IgD-negative memory B cell (primary cell): ENCODE measurements around the gene KCNMA1. TPM values are rescaled to one million over a fixed set of nuclear protein-coding genes. Genes with fewer than 3 reads are reported as not detected.

ENCODE experiments used
- H3K27ac Mint-ChIP-seq, 3 donors: one replicate each; pipeline ENCODE4 v1.8.0; 2020 to 2022; ENCODE audit warnings: mild to moderate bottlenecking in 3 of 3, mixed read lengths in 3 of 3, moderate library complexity in 1 of 3
- H3K27me3 Mint-ChIP-seq: one replicate; pipeline ENCODE4 v1.8.0; 2021; ENCODE audit warnings: mixed read lengths
- H3K36me3 Mint-ChIP-seq: one replicate; pipeline ENCODE4 v1.8.0; 2020; ENCODE audit warnings: mild to moderate bottlenecking, mixed read lengths
- H3K4me1 Mint-ChIP-seq, 3 donors: one replicate each; pipeline ENCODE4 v1.8.0; 2020 to 2022; ENCODE audit warnings: mixed read lengths in 3 of 3, mild to moderate bottlenecking in 1 of 3
- H3K4me3 Mint-ChIP-seq, 4 donors: one replicate each; pipeline ENCODE4 v1.8.0; 2020 to 2022; ENCODE audit warnings: mild to moderate bottlenecking in 4 of 4, mixed read lengths in 4 of 4, moderate library complexity in 3 of 4
- H3K9me3 Mint-ChIP-seq, 3 donors: one replicate each; pipeline ENCODE4 v1.8.0; 2020 to 2021; ENCODE audit warnings: mixed read lengths in 3 of 3, mild to moderate bottlenecking in 1 of 3
- polyA plus RNA-seq: library from polyadenylated mRNA; unstranded; fragments of 300-500 nt; fragmentation: Illumina TruSeq; gene quantifications from one replicate; pipeline ENCODE4 v1.2.3, GENCODE V29; 2021

The KCNMA1 gene
- polyA plus RNA-seq, 1 donor from 2014 or later: 5.5 TPM

- H3K27ac Mint-ChIP-seq: no peak overlapping the region
- H3K9me3 Mint-ChIP-seq: peaks cover 0 to 4% (median 0%) of the 10 kb centered on the region in 3 donors
These were observed 678.5 kb downstream of the KCNMA1 start for GRCh38 chr10:76959111-76959510.

GRCh38 chr10:76954838-76955237, 682.8 kb downstream of the KCNMA1 start:
- peaks cover 1% of the 10 kb centered on the region for H3K27me3 Mint-ChIP-seq
- H3K9me3 Mint-ChIP-seq: peaks cover 0 to 2% (median 0%) of the 10 kb centered on the region in 3 donors
- no peaks in the 10 kb centered on the region for H3K4me1 Mint-ChIP-seq
- H3K4me3 Mint-ChIP-seq: no peak overlapping the region
- peaks cover 2% of the 10 kb centered on the region for H3K36me3 Mint-ChIP-seq
- H3K27ac Mint-ChIP-seq: peak overlapping the region in 1 of 3 donors; percentile 1

More at GRCh38 chr10:76959111-76959510, 678.5 kb downstream of the KCNMA1 start:
- Mint-ChIP-seq H3K27me3 (peaks cover 1% of the 10 kb centered on the region), H3K4me3 (no peak overlapping the region), H3K4me1 (no peaks in the 10 kb centered on the region), H3K36me3 (peaks cover 4% of the 10 kb centered on the region)

DNA sequence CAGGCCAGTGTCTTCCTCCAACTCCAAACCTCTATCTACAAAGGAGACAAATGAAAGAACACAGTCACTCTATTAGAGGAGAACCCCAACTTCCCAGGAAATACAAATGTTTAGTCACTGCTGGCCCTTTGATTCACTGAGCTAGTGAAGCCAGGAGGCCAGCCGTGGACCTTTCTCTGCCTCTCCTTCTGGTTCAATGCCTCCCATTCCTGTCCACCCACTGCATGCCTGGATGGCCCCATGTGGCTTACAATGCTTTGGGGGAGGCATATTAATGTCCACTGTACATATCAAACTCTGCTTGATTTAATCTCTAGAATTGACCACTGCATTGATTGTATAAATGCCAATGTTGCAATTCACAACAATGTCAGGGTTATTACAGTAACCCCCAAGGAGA, 687.3 kb downstream of the KCNMA1 start:
- H3K4me1 Mint-ChIP-seq: no peaks in the 10 kb centered on the region

DNA sequence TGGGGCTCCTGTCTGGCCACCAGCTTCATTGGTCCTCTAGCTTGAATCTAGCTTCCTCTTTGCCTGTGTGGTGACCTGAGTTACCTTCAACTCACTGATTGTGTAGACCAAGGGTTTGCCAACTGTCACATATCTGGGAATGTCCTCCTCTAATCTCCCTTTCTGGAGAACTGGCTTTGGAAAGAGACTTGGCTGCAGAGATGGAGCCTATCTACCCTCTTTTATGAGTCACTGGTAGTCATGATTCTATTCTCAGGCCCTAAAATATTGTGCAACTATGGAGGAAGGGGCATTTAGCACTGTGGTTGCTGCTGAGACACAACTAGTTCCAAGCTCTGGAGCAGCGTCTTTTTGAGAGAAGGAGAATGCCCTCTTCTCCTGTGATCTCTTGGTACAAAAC, 691.3 kb downstream of the KCNMA1 start:
- H3K27me3 Mint-ChIP-seq: no peaks in the 10 kb centered on the region
- H3K27ac Mint-ChIP-seq: no peak overlapping the region
- H3K4me3 Mint-ChIP-seq: no peak overlapping the region
- H3K36me3 Mint-ChIP-seq: no peaks in the 10 kb centered on the region
- H3K4me1 Mint-ChIP-seq: no peaks in the 10 kb centered on the region
- H3K9me3 Mint-ChIP-seq: no peaks in the 10 kb centered on the region

More for the DNA sequence above, 687.3 kb downstream of the KCNMA1 start:
- no peaks in the 10 kb centered on the region for H3K9me3 Mint-ChIP-seq
- H3K36me3 Mint-ChIP-seq: no peaks in the 10 kb centered on the region
- no peak overlapping the region for H3K27ac Mint-ChIP-seq
- no peaks in the 10 kb centered on the region for H3K27me3 Mint-ChIP-seq
- no peak overlapping the region for H3K4me3 Mint-ChIP-seq

- Mint-ChIP-seq H3K9me3 (no peaks in the 10 kb centered on the region), H3K27me3 (no peaks in the 10 kb centered on the region), H3K4me3 (no peak overlapping the region), H3K4me1 (no peaks in the 10 kb centered on the region), H3K27ac (peak overlapping the region in 1 of 3 donors; percentile 32), H3K36me3 (no peaks in the 10 kb centered on the region)
These were observed 692.4 kb downstream of the KCNMA1 start for GRCh38 chr10:76945166-76945565.

DNA sequence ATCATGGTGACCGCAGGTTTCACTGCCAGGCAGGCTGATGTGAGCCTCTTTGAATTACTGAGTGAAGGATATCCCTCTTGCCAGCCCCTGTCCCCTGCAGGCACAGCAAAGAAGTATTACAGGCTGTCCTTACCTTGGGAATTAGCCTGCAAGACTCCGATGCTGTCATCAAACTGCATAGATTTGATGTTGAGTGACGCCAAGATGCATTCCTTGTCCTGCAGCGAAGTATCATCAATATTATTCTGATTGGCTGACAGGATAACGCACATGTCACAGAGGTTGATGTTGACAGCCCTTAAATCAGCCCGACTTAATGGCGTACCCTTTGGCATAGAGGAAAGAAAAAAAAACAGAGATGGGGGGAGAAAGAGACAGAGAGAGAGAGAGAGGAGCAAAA, 693.0 kb downstream of the KCNMA1 start:
- Mint-ChIP-seq H3K4me3 (no peak overlapping the region), H3K27me3 (no peaks in the 10 kb centered on the region), H3K4me1 (no peaks in the 10 kb centered on the region), H3K27ac (no peak overlapping the region), H3K36me3 (no peaks in the 10 kb centered on the region), H3K9me3 (no peaks in the 10 kb centered on the region)

DNA sequence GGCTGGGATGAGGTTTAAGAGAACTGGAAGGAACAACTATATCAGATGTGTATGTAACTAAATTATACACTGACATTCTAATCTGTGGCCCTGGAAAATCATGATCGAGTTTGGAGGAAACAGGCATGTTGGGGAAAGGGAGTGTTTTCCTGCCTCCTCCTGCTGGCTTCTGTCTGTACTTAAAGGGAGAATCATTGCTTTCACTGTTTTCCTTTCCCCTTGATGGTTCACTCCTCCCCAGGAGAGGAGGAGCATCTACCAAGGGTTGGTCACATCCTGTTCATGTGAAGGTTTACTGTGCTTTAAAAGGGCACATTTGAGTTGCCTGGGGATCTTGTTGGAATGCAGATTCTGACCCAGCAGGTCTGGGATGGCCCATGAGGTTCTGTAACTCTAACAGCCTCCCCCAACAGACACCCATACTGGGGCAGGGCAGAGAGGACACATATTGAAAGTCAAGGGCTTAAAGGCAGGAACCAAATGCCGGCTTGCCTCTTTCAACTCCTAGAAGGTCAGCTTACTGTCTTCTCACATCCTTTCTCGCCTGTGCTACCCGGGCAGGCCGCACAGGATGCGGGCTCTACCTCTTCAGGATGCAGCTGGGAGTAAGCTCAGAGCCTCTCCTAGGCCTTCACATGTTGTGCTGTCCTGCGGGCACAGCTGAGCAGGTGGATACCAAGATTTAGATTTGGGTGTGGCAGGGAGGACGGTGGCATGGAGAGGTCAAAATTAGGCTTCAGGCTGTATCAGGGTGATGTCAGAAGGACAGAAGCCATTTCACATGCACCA, 694.8 kb downstream of the KCNMA1 start:
- Mint-ChIP-seq H3K27ac (no peak overlapping the region), H3K27me3 (no peaks in the 10 kb centered on the region), H3K4me1 (no peaks in the 10 kb centered on the region), H3K4me3 (no peak overlapping the region), H3K9me3 (peaks cover 0 to 4% (median 0%) of the 10 kb centered on the region in 3 donors), H3K36me3 (no peaks in the 10 kb centered on the region)

GRCh38 chr10:76939933-76940468, 697.6 kb downstream of the KCNMA1 start:
- Mint-ChIP-seq H3K9me3 (peaks cover 0 to 4% (median 0%) of the 10 kb centered on the region in 3 donors), H3K36me3 (no peaks in the 10 kb centered on the region), H3K4me3 (no peak overlapping the region), H3K4me1 (no peaks in the 10 kb centered on the region), H3K27me3 (no peaks in the 10 kb centered on the region), H3K27ac (no peak overlapping the region)

GRCh38 chr10:76937181-76937600, 700.4 kb downstream of the KCNMA1 start:
- no peak overlapping the region for H3K4me3 Mint-ChIP-seq
- H3K9me3 Mint-ChIP-seq: peaks cover 0 to 4% (median 0%) of the 10 kb centered on the region in 3 donors
- H3K27ac Mint-ChIP-seq: no peak overlapping the region
- no peaks in the 10 kb centered on the region for H3K4me1 Mint-ChIP-seq
- H3K36me3 Mint-ChIP-seq: no peaks in the 10 kb centered on the region
- no peaks in the 10 kb centered on the region for H3K27me3 Mint-ChIP-seq

DNA sequence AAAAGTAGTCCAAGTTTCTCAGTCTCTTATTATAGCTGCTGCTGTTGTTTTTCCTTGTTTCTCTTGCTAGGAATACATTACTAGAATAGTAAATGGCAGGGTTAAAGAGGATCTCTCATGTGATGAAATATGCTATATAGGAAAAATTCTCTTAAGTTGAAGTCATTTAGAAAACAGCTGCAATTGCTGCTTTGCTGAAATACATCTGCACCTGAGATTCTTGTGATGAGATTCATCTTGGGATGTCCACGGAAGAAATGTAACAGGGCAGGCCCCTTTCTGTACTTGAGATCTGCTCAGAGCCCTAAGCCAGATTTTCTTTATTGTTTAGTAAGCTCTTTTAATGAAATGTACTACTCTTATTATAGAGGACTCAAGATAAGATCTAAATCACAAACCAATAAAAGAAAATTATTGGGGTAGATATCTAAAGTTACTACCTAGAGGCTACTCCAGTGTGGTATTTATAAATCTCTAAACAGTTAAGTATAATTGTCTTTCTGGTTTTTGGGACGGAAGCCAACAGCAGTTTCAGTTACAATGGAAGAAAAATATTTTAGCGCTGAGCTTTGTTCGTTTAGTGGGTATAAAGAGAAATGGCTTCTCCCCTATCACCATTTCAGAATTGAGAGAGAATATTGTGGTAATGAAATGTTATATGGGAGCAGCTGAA, 701.5 kb downstream of the KCNMA1 start:
- Mint-ChIP-seq H3K4me3 (no peak overlapping the region), H3K4me1 (no peaks in the 10 kb centered on the region), H3K27me3 (no peaks in the 10 kb centered on the region), H3K9me3 (peaks cover 0 to 4% (median 0%) of the 10 kb centered on the region in 3 donors), H3K36me3 (no peaks in the 10 kb centered on the region), H3K27ac (no peak overlapping the region)

DNA sequence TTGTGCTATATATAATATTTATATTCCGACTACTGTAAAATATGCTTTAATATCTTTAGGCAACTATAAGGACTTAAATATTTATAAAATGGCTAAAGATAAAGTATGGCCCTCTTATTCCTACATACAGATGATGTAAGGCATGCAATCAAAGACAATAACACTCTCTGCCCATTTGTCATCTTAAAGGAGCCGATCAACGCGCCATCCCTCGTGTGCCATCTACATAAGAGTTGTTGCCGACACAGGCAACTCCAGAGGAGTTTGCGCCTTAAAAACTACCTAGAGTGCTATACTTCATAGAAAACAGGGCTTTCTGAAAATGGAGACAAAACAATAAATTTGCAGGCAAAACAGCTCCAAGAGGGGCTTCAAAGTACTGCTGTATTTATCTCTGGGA, 709.0 kb downstream of the KCNMA1 start:
- Mint-ChIP-seq H3K27ac (no peak overlapping the region), H3K9me3 (peaks cover 0 to 12% (median 0%) of the 10 kb centered on the region in 3 donors), H3K36me3 (no peaks in the 10 kb centered on the region), H3K4me1 (no peaks in the 10 kb centered on the region), H3K27me3 (no peaks in the 10 kb centered on the region), H3K4me3 (no peak overlapping the region)

DNA sequence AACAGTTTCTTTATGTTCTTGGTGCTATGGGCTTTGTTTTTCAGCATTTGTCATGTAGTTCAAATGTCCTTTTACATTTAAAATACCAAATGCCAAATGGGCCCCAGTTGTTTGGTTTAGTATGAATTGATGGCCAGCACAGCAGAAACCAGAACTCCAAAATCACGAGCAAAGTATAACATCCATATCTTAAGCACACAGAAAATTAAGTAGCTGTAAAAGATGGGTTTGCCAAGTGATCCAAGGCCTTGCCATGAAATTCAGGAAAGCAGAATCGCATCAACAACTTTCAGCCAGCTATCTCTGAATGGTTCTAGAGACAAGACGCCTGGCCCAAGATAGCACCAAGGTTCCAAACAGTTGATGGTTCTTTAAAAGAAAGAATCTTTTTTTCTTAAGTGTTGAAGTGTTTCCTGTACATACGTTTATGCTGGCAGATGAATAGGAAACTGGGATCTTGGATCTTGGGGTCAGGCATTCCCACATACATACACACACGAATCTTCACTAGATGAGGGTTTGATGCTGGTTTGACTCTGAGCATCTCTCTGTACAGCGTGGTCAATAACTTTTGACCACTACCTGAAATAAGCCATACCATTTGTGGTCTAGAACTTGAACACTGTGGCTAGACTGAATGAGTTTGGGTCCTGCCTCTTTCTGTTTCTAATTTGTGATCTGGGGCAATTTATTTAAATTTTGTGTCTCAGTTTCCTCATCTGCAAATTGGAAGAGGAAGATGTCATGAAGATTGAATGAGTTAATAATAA, 711.8 kb downstream of the KCNMA1 start:
- no peaks in the 10 kb centered on the region for H3K4me1 Mint-ChIP-seq
- no peak overlapping the region for H3K27ac Mint-ChIP-seq
- no peak overlapping the region for H3K4me3 Mint-ChIP-seq
- peaks cover 0 to 9% (median 0%) of the 10 kb centered on the region in 3 donors for H3K9me3 Mint-ChIP-seq
- no peaks in the 10 kb centered on the region for H3K27me3 Mint-ChIP-seq
- no peaks in the 10 kb centered on the region for H3K36me3 Mint-ChIP-seq

- H3K36me3 Mint-ChIP-seq: no peaks in the 10 kb centered on the region
- H3K4me3 Mint-ChIP-seq: no peak overlapping the region
- no peak overlapping the region for H3K27ac Mint-ChIP-seq
- H3K4me1 Mint-ChIP-seq: peaks cover 0 to 1% (median 0%) of the 10 kb centered on the region in 3 donors
- no peaks in the 10 kb centered on the region for H3K27me3 Mint-ChIP-seq
- H3K9me3 Mint-ChIP-seq: no peaks in the 10 kb centered on the region
These were observed 714.9 kb downstream of the KCNMA1 start for GRCh38 chr10:76922666-76923065.

- Mint-ChIP-seq H3K4me1 (peaks cover 0 to 1% (median 0%) of the 10 kb centered on the region in 3 donors), H3K27ac (no peak overlapping the region), H3K4me3 (no peak overlapping the region), H3K36me3 (no peaks in the 10 kb centered on the region), H3K9me3 (no peaks in the 10 kb centered on the region), H3K27me3 (no peaks in the 10 kb centered on the region)
These were observed 716.1 kb downstream of the KCNMA1 start for GRCh38 chr10:76921383-76922010.
